Right atrium auricular region (tissue), 2 donors: ENCODE measurements around the gene COL7A1. TPM values are rescaled to one million over a fixed set of nuclear protein-coding genes. Genes with fewer than 3 reads are reported as not detected.
"Not testable (repeated sequence)": the region's sequence is repeated elsewhere in the genome, so short reads cannot be mapped to it uniquely, and the experiment has no call there.

ENCODE experiments used
- DNase-seq: peaks from one replicate; pipeline ENCODE4 v3.0.0-alpha.2; 2019; ENCODE audit warnings: low spot score
- H3K27ac ChIP-seq, 2 donors: fragments of 200-600 bp; sonication (generic); 1 replicate in 1 of 2; 2 replicates in 1 of 2; pipeline ENCODE4 v1.5.1; 2016 to 2019
- H3K27me3 ChIP-seq, 2 donors: fragments of 200-600 bp; sonication (generic); one replicate each; pipeline versions ENCODE4 v1.5.1 to v1.6.0; 2017 to 2019
- H3K36me3 ChIP-seq: fragments of 200-600 bp; sonication (generic); one replicate; pipeline ENCODE4 v1.5.1; 2016
- H3K4me1 ChIP-seq, 2 donors: fragments of 200-600 bp; sonication (generic); one replicate each; pipeline versions ENCODE4 v1.5.1 to v1.6.0; 2017 to 2019
- H3K4me3 ChIP-seq, 2 donors: fragments of 200-600 bp; sonication (generic); 1 replicate in 1 of 2; 2 replicates in 1 of 2; pipeline ENCODE4 v1.5.1; 2017 to 2019; ENCODE audit warnings: mild to moderate bottlenecking in 1 of 2, moderate library complexity in 1 of 2
- H3K9me3 ChIP-seq, 2 donors: fragments of 200-600 bp; sonication (generic); one replicate each; pipeline ENCODE4 v1.5.1; 2019
- CTCF ChIP-seq, 2 donors: fragments of 200-600 bp; sonication (generic); IDR thresholded peaks; one replicate each; pipeline ENCODE4 v1.5.1; 2019; ENCODE audit warnings: antibody characterized with exemption in 2 of 2
- total RNA-seq, 2 donors: library from RNA; depleted of rRNA; stranded (reverse); fragments of >200 nt; gene quantifications; one replicate each; pipeline ENCODE4 v1.1.0, GENCODE V29; 2016

Gene COL7A1
- total RNA-seq, 2 donors from 2014 or later: 1.9 to 2.6 TPM

GRCh38 chr3:48553886-48554845 is 41.0 kb downstream of the COL7A1 start:
- no peak overlapping the region for H3K27ac ChIP-seq
- no peak for DNase-seq
- H3K27me3 ChIP-seq: no peaks in the 10 kb centered on the region
- no peaks in the 10 kb centered on the region for H3K9me3 ChIP-seq
- no peak for TF ChIP-seq CTCF (IDR thresholded peaks at IDR 0.05)
- H3K36me3 ChIP-seq: no peaks in the 10 kb centered on the region
- H3K4me3 ChIP-seq: no peak overlapping the region
- H3K4me1 ChIP-seq: peaks cover 2 to 27% of the 10 kb centered on the region in 2 donors

GRCh38 chr3:48553361-48553760 is 41.8 kb downstream of the COL7A1 start:
- no peak overlapping the region for H3K4me3 ChIP-seq
- TF ChIP-seq CTCF (IDR thresholded peaks at IDR 0.05): no peak
- no peaks in the 10 kb centered on the region for H3K9me3 ChIP-seq
- no peaks in the 10 kb centered on the region for H3K36me3 ChIP-seq
- peaks cover 2 to 19% of the 10 kb centered on the region in 2 donors for H3K4me1 ChIP-seq
- H3K27ac ChIP-seq: no peak overlapping the region
- H3K27me3 ChIP-seq: no peaks in the 10 kb centered on the region
- DNase-seq: no peak

GRCh38 chr3:48552111-48552951 is 42.8 kb downstream of the COL7A1 start:
- no peak for DNase-seq

GRCh38 chr3:48551651-48552050 is 43.5 kb downstream of the COL7A1 start:
- not testable (repeated sequence) for H3K27ac ChIP-seq, H3K4me3 ChIP-seq, H3K9me3 ChIP-seq, H3K27me3 ChIP-seq, H3K4me1 ChIP-seq, H3K36me3 ChIP-seq, DNase-seq

More at GRCh38 chr3:48552111-48552951, 42.8 kb downstream of the COL7A1 start:
- Histone ChIP-seq H3K9me3 (no peaks in the 10 kb centered on the region), H3K4me1 (peaks cover 2 to 9% of the 10 kb centered on the region in 2 donors), H3K36me3 (no peaks in the 10 kb centered on the region), H3K27ac (no peak overlapping the region), H3K4me3 (no peak overlapping the region), H3K27me3 (no peaks in the 10 kb centered on the region)
- TF ChIP-seq CTCF (IDR thresholded peaks at IDR 0.05): no peak

- Histone ChIP-seq H3K36me3 (no peaks in the 10 kb centered on the region), H3K4me1 (no peaks in the 10 kb centered on the region), H3K4me3 (no peak overlapping the region), H3K27ac (no peak overlapping the region), H3K9me3 (no peaks in the 10 kb centered on the region), H3K27me3 (no peaks in the 10 kb centered on the region)
- peak; percentile 92 to 96 for TF ChIP-seq CTCF (IDR thresholded peaks at IDR 0.05)
- peak; percentile 92 for DNase-seq
Observed at GRCh38 chr3:48548729-48549705, 46.1 kb downstream of the COL7A1 start.
